Ascending aorta (tissue), 2 donors: ENCODE measurements around the gene CFAP92. TPM values are rescaled to one million over a fixed set of nuclear protein-coding genes. Genes with fewer than 3 reads are reported as not detected.

Experiments used
- DNase-seq, 2 donors: peaks; one replicate each; pipeline ENCODE4 v3.0.0-alpha.2; 2019; ENCODE audit warnings: low spot score in 2 of 2
- H3K27ac ChIP-seq, 2 donors: fragments of 200-600 bp; sonication (generic); one replicate each; pipeline ENCODE4 v1.5.1; 2016 to 2017; ENCODE audit warnings: mild to moderate bottlenecking in 1 of 2
- H3K27me3 ChIP-seq: fragments of 200-600 bp; sonication (generic); one replicate; pipeline ENCODE4 v1.5.1; 2017
- H3K36me3 ChIP-seq, 2 donors: fragments of 200-600 bp; sonication (generic); one replicate each; pipeline ENCODE4 v1.5.1; 2016
- H3K4me1 ChIP-seq, 2 donors: fragments of 200-600 bp; sonication (generic); one replicate each; pipeline ENCODE4 v1.5.1; 2016 to 2017; ENCODE audit warnings: mild to moderate bottlenecking in 1 of 2
- H3K4me3 ChIP-seq, 2 donors: fragments of 200-600 bp; sonication (generic); one replicate each; pipeline ENCODE4 v1.5.1; 2016 to 2017; ENCODE audit warnings: mild to moderate bottlenecking in 1 of 2
- H3K9me3 ChIP-seq, 2 donors: fragments of 200-600 bp; sonication (generic); one replicate each; pipeline ENCODE4 v1.5.1; 2016
- CTCF ChIP-seq, 3 experiments: fragments of 200-600 bp in 2 of 3; fragments of 450-650 bp in 1 of 3; sonication (generic) in 2 of 3; IDR thresholded peaks; one replicate each; pipeline ENCODE4 v1.5.1; 2016 to 2019; ENCODE audit warnings: antibody characterized with exemption in 3 of 3, mild to moderate bottlenecking in 1 of 3, moderate library complexity in 1 of 3
- intact Hi-C: fragments of 100-400 bp; cut with DNase I; formaldehyde crosslinking; loops from one replicate; pipeline ENCODE4 v1.15.1; 2023
- total RNA-seq: library from RNA; depleted of rRNA; stranded (reverse); fragments of >200 nt; gene quantifications from one replicate; pipeline ENCODE4 v1.1.0, GENCODE V29; 2016

Gene CFAP92
- total RNA-seq, 1 donor from 2014 or later = not detected

DNA sequence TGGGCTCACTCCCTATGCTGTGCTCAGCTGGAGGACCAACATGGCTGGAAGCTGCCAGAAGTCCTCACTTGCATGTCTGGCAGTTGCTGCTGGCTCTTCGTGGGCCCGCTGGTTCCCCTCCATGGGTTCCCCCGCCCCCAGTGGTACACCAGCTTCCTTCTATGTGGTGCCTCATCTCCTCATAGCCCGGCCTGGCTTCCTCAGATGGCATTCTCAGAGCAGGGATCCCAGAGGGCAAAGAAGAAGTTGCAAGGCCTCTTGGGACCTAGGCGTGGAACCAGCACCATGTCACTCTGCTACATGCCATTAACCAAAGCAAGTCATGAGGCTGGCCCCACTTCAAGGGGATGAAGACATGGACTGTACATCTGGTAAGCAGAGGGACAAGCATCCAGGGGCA is 2.9 kb upstream of the CFAP92 start:
- H3K27me3 ChIP-seq = no peaks in the 10 kb centered on the region
- peaks cover 6 to 8% of the 10 kb centered on the region in 2 donors for H3K4me1 ChIP-seq
- intact Hi-C loops = no loop called here
- H3K9me3 ChIP-seq = no peaks in the 10 kb centered on the region
- no peaks in the 10 kb centered on the region for H3K36me3 ChIP-seq
- DNase-seq = no peak
- H3K4me3 ChIP-seq = no peak overlapping the region
- no peak for TF ChIP-seq CTCF (IDR thresholded peaks at IDR 0.05)
- H3K27ac ChIP-seq = no peak overlapping the region

- Histone ChIP-seq H3K36me3 (no peaks in the 10 kb centered on the region), H3K27me3 (no peaks in the 10 kb centered on the region), H3K9me3 (no peaks in the 10 kb centered on the region), H3K4me1 (peaks cover 3 to 8% of the 10 kb centered on the region in 2 donors), H3K27ac (no peak overlapping the region), H3K4me3 (no peak overlapping the region)
- TF ChIP-seq CTCF (IDR thresholded peaks at IDR 0.05) = no peak
- DNase-seq = no peak
- intact Hi-C loops = no loop called here
Measured at GRCh38 chr3:128996200-128996599, 2.3 kb upstream of the CFAP92 start.

- Histone ChIP-seq H3K9me3 (no peaks in the 10 kb centered on the region), H3K27ac (no peak overlapping the region), H3K27me3 (no peaks in the 10 kb centered on the region), H3K36me3 (no peaks in the 10 kb centered on the region), H3K4me1 (peaks cover 3 to 8% of the 10 kb centered on the region in 2 donors), H3K4me3 (no peak overlapping the region)
- TF ChIP-seq CTCF (IDR thresholded peaks at IDR 0.05) = no peak
- no peak for DNase-seq
- intact Hi-C loops = no loop called here
Measured at GRCh38 chr3:128995737-128996136, 1.9 kb upstream of the CFAP92 start.

- Histone ChIP-seq H3K4me3 (peak overlapping the region in 1 of 2 donors; percentile 65), H3K4me1 (peaks cover 3 to 8% of the 10 kb centered on the region in 2 donors), H3K9me3 (no peaks in the 10 kb centered on the region), H3K27ac (no peak overlapping the region), H3K27me3 (no peaks in the 10 kb centered on the region), H3K36me3 (no peaks in the 10 kb centered on the region)
- no peak for TF ChIP-seq CTCF (IDR thresholded peaks at IDR 0.05)
- intact Hi-C loops = no loop called here
- DNase-seq = no peak
Measured at GRCh38 chr3:128994581-128995546, 988 bp upstream of the CFAP92 start.

DNA sequence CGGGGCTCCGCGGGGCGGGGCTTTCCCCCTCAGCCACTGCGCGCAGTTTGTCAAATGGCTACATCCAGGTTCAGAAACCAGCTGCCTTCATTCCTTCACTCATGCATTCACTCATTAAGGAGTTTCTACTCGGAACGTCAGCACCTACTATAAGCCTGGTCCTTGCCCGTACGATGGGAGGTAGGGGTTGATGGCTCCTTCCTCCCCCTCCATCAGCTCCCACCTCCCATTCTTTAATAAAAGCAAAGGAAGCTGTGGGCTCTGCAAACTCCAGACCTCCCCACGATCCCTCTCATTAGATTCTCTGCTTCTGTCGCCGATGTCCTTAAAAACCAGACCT is 267 bp upstream of the CFAP92 start:
- no peaks in the 10 kb centered on the region for H3K36me3 ChIP-seq
- peaks cover 3 to 8% of the 10 kb centered on the region in 2 donors for H3K4me1 ChIP-seq
- no peaks in the 10 kb centered on the region for H3K27me3 ChIP-seq
- no peaks in the 10 kb centered on the region for H3K9me3 ChIP-seq
- peak overlapping the region; percentile 41 to 65 for H3K4me3 ChIP-seq
- TF ChIP-seq CTCF (IDR thresholded peaks at IDR 0.05) = no peak
- DNase-seq = no peak
- no peak overlapping the region for H3K27ac ChIP-seq
- intact Hi-C loops = no loop called here
